HL-60 (cell line): ENCODE results near the gene BRF1.

Experiments used
- CTCF ChIP-seq: IDR thresholded peaks from one replicate; pipeline ENCODE4 v1.5.1; 2011; ENCODE audit warnings: low read length, control low read depth, inconsistent platforms; ENCODE audit not compliant: insufficient read depth
- GABPA ChIP-seq: IDR thresholded peaks from 2 replicates; pipeline ENCODE4 v1.6.1; 2012; ENCODE audit warnings: low read depth
- POLR2AphosphoS5 ChIP-seq: IDR thresholded peaks from 2 replicates; pipeline ENCODE4 v1.6.1; 2012; ENCODE audit warnings: low read depth
- SPI1 ChIP-seq: IDR thresholded peaks from 2 replicates; pipeline ENCODE4 v1.6.1; 2012; ENCODE audit warnings: low read depth, mild to moderate bottlenecking, borderline replicate concordance
- TF ChIP-seq, protein P1 (sequence below): IDR thresholded peaks from 2 replicates; pipeline ENCODE4 v1.6.1; 2012; ENCODE audit warnings: low read depth; ENCODE audit not compliant: insufficient replicate concordance

- no peak for TF ChIP-seq CTCF
- TF ChIP-seq POLR2AphosphoS5: no peak
- TF ChIP-seq, protein P1, sequence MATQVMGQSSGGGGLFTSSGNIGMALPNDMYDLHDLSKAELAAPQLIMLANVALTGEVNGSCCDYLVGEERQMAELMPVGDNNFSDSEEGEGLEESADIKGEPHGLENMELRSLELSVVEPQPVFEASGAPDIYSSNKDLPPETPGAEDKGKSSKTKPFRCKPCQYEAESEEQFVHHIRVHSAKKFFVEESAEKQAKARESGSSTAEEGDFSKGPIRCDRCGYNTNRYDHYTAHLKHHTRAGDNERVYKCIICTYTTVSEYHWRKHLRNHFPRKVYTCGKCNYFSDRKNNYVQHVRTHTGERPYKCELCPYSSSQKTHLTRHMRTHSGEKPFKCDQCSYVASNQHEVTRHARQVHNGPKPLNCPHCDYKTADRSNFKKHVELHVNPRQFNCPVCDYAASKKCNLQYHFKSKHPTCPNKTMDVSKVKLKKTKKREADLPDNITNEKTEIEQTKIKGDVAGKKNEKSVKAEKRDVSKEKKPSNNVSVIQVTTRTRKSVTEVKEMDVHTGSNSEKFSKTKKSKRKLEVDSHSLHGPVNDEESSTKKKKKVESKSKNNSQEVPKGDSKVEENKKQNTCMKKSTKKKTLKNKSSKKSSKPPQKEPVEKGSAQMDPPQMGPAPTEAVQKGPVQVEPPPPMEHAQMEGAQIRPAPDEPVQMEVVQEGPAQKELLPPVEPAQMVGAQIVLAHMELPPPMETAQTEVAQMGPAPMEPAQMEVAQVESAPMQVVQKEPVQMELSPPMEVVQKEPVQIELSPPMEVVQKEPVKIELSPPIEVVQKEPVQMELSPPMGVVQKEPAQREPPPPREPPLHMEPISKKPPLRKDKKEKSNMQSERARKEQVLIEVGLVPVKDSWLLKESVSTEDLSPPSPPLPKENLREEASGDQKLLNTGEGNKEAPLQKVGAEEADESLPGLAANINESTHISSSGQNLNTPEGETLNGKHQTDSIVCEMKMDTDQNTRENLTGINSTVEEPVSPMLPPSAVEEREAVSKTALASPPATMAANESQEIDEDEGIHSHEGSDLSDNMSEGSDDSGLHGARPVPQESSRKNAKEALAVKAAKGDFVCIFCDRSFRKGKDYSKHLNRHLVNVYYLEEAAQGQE: no peak
- TF ChIP-seq SPI1: no peak
- TF ChIP-seq GABPA: no peak
Measured at GRCh38 chr14:105322791-105323556, 22.2 kb upstream of the BRF1 start.
